LNCAP (cell line): ENCODE results near the gene SLC2A4RG.

ENCODE experiments used
- TF ChIP-seq, protein P1 (sequence below): fragments of 450-650 bp; IDR thresholded peaks from 2 replicates; pipeline ENCODE4 v1.5.1; 2017; ENCODE audit warnings: mild to moderate bottlenecking

The SLC2A4RG gene

DNA sequence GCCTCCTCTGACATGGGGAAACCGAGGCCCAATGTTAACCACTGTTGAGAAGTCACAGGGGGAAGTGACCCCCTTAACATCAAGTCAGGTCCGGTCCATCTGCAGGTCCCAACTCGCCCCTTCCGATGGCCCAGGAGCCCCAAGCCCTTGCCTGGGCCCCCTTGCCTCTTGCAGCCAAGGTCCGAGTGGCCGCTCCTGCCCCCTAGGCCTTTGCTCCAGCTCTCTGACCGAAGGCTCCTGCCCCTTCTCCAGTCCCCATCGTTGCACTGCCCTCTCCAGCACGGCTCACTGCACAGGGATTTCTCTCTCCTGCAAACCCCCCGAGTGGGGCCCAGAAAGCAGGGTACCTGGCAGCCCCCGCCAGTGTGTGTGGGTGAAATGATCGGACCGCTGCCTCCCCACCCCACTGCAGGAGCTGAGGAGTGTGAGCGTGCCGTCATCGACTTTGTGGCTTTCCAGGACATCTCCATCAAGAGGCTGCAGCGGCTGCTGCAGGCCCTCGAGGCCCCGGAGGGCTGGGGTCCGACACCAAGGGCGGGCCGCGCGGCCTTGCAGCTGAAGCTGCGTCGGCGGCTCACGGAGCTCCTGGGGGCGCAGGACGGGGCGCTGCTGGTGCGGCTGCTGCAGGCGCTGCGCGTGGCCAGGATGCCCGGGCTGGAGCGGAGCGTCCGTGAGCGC lies 41.6 kb upstream of the SLC2A4RG start:
- TF ChIP-seq, protein P1, sequence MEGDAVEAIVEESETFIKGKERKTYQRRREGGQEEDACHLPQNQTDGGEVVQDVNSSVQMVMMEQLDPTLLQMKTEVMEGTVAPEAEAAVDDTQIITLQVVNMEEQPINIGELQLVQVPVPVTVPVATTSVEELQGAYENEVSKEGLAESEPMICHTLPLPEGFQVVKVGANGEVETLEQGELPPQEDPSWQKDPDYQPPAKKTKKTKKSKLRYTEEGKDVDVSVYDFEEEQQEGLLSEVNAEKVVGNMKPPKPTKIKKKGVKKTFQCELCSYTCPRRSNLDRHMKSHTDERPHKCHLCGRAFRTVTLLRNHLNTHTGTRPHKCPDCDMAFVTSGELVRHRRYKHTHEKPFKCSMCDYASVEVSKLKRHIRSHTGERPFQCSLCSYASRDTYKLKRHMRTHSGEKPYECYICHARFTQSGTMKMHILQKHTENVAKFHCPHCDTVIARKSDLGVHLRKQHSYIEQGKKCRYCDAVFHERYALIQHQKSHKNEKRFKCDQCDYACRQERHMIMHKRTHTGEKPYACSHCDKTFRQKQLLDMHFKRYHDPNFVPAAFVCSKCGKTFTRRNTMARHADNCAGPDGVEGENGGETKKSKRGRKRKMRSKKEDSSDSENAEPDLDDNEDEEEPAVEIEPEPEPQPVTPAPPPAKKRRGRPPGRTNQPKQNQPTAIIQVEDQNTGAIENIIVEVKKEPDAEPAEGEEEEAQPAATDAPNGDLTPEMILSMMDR = no peak

DNA sequence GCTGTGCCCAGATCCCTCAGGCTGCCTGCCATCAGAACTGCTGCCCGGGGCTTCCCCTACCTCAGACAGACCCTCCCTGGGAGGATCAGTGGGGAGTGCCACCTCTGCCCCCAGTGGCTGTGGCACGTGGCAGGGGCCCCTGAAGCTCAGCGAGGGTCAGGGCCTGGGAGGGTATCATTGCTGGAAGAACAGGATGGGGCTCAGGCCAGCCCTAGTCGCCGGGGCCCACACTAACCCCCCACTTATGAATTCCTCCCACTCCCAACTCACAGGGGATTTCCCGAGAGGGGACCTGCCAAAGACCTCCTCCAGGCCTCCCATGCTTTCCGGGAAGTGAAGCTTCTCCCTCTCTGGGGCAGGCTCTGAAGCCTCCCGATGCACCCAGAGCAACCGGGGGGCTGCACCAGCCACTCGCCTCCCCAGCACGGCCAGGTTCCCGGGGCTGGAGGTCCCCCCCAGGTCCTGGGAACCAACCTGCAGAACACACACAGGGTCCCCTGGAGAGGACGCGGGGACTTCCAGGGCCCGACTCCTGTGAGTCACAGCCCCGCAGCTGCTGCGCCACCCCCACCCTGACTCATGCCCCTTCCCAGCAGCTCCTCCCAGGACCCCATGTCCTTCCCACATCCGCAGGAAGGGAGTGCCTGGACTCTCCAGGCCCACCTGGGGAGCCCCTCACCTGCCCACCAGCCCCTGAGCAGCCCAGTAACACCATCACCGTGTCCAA lies 40.7 kb upstream of the SLC2A4RG start:
- TF ChIP-seq, protein P1 = no peak

DNA sequence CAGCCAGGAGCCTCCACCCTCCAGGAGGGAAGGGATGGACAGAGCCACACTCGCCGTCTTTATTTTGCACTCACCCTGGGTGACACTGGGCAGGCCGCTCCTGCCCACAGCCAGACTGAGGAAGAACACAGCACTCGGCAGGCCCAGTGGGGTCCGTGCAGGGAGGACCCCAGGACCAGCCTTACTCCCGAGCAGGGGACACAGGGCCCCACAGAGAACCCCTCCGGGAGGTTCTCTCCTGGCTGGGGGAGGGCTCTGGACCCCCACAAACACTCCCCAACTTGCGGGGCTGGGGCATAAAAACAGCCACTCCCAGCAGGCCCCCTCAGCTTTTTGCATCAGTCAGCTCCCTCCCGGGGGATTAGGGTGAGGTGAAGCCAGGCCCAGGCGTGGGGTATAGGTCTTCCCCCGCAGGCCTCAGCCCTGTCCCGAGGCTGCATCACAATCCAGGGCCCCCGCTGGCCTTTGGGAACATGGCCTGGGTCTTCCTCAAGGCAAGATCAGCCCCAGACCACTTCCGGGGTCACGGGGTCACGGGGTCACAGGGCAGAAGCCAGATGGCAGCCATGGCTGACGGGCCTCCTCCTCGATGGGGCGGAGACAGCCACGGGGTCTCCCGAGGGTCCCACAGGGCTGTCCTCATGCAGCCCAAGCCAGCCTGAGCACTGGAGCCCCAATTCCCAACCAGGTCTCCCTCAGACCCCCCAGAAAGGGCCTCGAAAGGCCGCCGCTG lies 39.9 kb upstream of the SLC2A4RG start:
- TF ChIP-seq, protein P1 = no peak

DNA sequence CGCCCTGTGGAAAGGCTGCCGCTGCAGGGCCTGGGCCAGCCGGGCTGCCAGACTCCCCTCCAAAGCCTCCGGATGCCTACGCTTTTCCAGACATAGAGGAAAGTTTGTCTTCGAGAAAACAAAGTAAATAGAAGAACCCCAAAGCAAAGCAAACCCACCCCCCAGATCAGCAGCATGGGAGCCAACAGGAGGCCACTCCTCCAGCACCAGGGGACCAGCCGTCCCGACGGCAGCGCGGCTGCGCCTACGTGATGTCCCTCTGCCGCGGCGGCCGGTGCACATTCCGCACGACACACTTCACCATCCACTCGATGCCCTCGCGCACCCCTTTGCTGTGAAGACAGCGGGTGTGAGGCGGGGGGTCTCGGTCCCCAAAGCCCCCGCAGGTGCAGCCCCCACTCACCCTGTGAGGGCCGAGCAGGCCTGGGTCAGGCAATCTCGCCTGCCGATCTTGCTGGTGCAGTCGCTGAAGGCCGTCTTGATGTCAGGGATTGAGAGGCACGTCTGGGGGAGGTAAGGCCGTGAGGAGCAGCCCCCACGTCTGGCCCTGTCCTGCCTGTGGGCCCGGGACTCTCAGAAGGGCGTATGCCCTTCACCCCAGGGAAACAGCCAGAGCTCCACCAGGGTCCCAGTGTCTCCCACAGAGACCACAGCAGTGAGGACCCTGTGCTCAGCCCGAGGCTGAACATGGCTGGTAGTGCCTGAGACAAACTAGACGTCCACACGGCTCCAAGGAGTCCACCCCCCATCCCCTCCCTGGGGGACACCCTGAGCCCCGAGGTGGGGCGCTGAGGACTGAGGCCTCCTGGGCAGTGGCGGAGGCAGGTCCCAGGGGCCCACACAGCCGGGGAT lies 39.2 kb upstream of the SLC2A4RG start:
- TF ChIP-seq, protein P1 = no peak

DNA sequence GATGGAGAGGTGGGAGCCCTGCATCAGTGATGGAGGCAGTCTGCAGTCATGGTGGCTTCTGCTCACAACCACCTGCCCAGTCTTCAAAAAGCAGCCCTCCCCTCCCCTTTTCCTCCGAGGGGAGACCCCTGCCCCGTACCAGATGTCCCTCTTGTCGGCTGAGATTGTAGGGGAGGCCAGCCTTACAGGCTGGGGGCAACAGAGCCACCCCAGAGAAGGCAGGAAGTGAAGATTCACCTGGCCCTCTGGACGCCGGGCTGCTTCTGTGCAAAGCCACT lies 38.6 kb upstream of the SLC2A4RG start:
- TF ChIP-seq, protein P1 = no peak

DNA sequence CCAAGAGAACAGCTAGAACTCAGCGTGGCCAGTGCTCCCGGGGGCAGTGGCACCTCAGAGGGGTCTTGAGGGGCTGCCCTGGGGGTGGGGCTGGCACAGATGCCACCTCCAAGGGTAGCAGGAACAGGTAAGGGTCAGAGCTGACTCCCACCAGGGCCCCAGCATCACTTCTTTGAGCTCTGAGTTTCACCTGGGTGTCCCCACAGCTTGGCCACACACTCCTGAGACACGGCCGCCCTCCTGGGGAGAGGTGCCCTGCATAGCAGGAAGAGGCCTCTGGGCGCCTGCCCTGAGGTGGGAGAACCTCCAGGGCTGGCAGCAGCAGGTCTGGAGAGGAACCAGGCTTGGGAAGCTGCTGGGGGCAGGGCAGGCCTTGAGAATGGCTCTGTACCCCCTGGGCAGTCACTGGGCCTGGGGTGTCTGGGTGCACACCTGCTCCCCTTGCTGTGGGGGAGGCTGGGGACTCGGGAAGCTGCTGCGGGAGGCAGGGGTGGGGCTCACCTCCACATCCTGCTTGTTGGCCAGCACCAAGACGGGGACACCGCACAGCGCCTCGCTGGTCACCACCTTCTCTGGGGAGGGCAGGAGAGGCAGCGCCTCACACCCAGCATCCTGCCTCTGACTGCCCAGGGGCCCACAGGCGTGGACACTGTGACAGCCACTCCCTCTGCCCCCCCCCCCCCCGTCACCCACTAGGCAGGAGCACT lies 38.1 kb upstream of the SLC2A4RG start:
- TF ChIP-seq, protein P1 = no peak
